ENCODE results near the gene OPN4.

GRCh38 chr10:86657396-86658011 lies 3.2 kb downstream of the OPN4 start:
- TF ChIP-seq EZH2 (IDR thresholded peaks at IDR 0.05; ENCODE audit: insufficient read depth, poor library complexity, severe bottlenecking) (no peak), EZH2phosphoT487 (IDR thresholded peaks at IDR 0.05; ENCODE audit: insufficient read depth, low read depth) (no peak)
